HG03442 (cell line): ENCODE measurements around the gene PTAFR.
"Not testable (repeated sequence)": the region's sequence is repeated elsewhere in the genome, so short reads cannot be mapped to it uniquely, and the experiment has no call there.

Experiments used
- ATAC-seq: cut with Tn5 transposase; IDR thresholded peaks from one replicate; pipeline ENCODE4 v1.9.1; 2021; ENCODE audit warnings: mild to moderate bottlenecking, moderate library complexity; ENCODE audit not compliant: unreplicated experiment

PTAFR gene

DNA sequence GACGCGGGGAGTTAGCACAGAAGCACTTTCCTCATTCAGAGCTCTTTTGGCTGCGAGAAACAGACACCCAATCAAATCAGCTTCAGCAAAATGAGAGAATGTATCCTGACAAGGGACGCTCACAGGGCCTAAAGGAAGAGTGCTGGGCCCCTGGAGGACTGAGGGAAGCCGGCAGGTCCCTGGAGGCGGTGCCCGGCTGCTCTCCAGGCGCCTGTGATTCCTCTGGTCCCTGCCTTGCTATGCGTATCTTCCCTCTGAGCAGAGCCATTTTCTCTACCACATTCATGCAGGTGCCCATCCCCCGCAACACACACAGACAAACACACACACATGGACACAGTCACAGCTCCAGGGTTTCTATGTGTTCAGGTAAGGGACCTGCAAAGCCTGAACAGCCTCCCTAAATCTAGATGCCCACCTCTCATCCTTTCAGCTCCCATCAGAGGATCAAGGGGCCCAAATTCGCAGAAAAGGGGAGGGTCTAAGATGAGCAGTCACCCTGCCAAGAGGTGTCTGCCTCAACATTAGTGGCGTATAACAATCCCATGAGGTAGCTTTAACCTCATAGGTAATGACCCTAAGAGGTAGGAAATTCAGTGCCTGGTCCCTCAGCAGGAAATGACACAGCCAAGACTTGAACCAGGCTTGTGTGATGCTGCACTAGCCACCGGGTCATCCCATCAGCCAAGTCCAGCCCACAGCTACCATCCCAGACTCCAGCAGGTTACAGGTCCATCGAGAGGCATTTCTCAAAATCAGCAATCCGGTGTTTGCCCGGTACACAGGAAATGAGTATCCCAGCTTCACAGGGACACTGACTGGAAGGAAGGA lies 29.0 kb downstream of the PTAFR start:
- ATAC-seq = peak; percentile 17

DNA sequence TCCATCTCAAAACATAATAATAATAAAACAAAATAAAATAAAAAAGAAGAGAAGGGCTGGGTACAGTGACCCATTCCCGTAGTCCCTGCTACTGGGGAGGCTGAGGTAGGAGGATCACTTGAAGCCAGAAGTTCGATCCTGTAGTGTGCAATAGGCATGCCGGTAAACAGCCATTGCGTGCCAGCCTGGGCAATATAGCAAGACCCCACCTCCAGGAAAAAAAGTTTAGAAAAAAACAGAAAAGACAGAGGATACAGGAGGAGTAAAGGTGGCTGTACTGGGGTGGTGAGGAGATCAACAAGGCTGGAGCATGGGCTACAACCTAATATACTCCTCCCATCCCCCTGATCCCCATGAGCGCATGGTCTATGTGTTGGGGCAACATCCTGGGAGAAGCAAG lies 30.8 kb downstream of the PTAFR start:
- ATAC-seq = no peak

DNA sequence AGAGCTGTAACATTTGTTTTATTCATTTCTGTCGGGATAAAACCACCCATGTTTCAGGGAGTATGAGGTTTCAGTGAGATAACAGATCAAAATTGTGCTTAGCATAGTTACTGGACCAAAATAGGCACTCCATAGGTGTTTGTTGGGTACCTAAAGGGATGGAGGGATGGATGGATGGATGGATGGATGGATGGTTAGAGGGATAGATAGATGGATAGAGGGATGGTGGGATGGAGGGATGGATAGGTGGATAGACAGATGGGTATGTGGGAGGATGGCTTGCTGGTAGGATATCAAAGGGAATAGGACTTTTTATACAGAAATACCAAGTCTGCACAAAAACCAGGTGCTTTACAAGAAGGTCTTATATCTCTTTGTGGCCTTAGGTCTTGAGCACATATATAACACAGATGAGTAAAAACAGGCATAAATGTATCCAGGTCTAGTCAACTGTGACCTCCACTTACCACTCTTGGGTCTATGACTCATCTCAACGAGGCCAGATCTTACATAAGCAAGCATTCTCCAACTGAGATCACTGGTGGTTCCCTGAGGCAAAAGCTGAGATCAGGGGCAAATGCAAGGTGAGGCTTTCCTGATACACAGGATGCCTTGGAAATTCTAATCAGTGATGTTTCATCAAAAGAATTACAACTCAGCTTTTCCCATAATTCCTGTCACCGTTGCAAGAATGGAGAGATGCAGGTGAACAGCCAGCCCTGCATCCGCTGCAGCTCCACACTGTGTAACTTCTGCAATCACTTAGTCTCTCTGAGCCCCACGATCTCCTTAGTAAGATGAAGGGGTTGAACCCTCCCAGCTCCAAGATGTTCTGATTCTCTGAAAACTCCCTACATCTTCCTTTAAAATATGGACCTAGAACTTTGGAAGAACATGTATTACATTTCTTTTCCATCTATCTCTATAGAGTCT lies 32.0 kb downstream of the PTAFR start:
- peak; percentile 65 for ATAC-seq

DNA sequence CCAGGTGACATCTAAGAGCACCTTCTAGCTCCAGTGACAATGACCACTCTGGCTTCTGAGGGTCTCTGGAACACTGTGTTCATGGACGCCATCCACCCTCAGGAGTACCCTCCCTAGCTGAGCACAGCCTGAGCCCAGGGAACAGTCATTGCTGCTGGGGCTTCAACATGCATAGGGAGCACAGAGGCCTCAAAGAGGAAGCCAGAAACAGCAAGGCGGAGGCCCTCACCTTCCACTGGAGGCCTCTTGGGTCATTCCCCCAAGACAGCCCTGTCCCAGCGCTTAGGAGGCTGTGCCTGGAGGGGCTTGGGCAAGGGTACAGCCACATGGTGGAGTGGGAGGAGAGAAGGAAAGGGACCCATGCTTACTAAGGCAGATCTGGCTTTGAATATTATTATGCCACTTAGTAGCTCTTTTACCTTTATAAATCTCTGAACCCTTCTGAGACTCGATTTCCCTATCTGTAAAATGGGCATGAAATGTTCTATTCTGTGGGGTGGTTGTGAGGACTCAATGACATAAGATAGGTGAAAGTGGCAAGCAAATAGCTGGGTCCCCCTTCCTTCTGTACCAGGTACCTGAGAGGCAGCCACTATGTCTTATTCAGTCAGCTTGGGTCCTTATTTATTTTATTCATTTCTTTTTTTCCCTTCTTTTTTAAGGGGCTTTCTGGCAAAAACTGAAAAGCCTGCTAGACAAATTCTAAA lies 32.8 kb downstream of the PTAFR start:
- ATAC-seq = no peak

DNA sequence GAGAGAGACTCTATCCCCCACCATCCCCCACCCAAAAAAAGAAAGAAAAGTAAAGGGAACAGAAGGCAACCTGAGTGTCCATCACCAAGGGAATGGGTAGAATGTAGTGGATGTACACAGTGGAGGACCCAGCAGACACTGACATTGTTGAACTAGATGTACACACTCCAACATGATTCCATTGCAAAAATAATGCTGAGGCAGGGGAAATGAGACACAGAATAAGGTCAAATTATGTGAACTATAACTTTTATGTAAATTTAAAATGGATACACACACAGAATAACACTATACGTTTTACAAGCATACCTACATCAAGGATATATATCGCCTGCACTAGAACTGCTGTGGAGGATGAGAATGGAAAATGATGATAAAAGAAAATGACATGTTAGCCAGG lies 34.8 kb downstream of the PTAFR start:
- ATAC-seq = no peak

DNA sequence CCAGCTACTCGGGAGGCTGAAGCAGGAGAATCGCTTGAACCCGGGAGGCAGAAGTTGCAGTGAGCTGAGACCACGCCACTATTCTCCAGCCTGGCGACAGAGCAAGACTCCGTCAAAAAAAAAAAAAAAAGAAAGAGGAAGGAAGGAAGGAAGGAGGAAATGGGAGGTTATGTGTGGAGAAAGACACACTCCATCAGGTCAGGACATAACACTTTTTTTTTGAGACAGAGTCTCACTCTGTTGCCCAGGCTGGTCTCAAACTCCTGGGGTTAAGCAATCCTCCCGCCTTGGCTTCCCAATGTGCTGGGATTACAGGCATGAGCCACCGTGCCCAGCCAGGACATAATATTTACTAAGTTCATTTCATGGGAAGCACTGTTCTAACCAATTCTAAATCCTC lies 36.6 kb downstream of the PTAFR start:
- not testable (repeated sequence) for ATAC-seq

DNA sequence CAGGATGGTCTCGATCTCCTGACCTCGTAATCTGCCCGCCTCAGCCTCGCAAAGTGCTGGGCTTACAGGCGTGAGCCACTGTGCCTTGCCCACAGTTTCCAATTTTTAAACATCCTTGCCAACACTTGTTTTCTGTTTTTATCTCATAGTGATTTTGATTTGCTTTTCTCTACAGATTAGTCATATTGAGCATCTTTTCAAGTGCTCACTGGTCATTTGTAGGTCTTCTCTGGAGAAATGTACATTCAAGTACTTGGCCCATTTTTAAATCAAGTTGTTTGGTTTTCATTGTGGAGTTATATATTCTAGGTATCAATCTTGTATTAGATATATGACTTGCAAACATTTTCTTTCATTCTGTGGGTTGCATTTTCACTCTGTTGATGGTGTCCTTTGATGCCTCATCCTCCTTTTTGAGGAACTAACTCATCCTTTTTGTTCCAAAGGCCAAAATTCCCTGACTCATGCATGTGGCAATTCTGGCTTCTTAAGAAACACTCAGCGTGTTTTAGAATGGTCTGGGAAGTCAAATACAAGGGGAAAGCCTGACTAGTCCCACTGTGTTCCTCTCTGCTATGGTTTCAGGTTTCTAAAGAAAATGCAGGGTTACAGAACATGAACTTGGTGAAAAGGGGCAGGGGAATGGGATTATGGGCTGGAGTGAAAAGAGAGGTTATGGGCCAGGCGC lies 37.3 kb downstream of the PTAFR start:
- no peak for ATAC-seq

DNA sequence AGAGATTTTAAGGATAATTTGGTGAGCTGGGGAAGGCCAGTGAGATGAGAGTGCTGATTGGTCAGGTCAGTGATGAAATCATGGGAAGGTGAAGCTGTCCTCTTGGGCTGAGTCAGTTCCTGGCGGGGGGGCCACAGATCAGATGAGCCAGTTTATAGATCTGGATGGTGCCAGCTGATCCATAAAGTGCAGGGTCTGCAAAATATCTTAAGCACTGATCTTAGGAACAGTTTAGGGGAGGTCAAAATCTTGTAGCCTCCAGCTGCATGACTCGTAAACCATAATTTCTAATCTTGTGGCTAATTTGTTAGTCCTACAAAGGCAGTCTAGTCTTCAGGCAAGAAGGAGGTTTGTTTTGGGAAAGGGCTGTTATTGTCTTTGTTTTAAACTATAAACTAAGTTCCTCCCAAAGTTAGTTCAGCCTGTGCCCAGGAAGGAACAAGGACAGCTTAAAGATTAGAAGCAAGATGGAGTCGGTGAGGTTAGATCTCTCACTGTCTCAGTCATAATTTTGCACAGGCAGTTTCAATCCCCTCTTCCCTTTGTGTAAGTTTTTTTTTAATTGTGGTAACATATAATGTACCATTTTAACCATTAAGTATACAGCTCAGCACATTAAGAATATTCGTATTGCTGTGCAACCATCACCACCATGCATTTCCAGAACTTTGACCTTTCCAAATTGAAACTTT lies 39.4 kb downstream of the PTAFR start:
- no peak for ATAC-seq

DNA sequence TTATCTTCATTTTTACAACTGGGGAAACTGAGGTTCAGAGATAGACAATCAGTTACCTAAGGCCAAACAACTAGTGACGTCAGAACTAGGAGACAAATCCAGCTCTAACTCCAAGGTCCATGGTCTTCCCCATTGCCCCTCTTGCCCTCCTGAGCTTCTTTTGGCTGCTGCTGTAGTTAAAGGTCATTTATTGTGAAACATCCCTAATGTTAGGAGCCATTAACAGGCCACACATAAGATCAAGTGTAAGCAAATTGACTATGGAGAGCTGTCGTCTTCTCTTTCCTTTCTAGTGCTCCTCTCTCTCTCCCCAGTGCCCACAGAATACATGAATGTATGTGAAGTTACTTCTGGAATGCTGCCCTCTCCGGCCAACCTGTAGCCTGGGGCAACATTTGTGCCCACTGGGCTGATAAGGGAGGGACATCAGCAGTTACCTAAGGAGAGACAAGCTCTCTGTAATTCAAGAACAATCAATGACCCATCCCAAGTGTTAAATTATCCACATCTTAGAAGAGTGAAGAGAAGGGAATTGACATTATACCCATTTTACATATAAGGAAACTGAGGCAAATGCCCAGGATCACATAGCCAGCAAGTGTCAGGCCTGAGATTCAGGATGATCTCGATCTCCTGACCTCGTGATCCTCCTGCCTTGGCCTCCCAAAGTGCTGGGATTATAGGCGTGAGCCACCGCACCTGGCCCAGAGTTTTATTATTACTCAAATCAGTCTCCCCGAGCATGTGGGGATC lies 40.1 kb downstream of the PTAFR start:
- no peak for ATAC-seq

DNA sequence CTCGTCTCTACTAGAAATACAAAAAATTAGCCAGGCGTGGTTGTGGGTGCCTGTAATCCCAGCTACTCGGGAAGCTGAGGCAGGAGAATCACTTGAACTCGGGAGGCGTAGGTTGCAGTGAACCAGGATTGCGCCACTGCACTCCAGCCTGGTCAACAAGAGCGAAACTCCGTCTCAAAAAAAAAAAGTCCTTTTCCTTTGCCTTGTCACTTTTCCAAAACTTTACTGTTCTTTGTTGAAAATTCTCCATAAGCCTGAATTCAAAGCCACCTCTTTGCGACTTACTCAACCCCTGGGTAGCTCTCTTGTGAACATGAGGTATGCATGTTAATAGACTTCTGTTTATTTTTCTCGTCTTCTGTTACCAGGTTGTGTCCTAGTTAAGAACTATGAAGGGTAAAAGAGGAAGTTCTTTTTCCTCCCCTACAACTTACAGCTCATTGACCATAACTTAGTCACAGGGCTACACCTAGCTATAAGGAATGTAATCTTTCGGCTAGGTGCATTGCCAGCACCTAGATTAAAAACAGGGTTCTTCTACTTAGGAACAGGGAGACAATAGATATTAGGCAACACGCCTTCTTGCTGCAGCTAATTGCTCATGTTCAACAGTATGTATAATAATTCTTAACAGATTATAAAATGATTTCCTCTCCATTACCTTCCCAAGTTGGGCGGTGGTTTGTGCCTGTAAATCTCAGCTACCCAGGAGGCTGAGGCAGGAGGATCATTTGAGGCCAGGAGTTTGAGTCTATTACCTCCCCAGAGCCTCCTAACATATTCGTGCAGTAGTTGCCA lies 40.9 kb downstream of the PTAFR start:
- no peak for ATAC-seq

DNA sequence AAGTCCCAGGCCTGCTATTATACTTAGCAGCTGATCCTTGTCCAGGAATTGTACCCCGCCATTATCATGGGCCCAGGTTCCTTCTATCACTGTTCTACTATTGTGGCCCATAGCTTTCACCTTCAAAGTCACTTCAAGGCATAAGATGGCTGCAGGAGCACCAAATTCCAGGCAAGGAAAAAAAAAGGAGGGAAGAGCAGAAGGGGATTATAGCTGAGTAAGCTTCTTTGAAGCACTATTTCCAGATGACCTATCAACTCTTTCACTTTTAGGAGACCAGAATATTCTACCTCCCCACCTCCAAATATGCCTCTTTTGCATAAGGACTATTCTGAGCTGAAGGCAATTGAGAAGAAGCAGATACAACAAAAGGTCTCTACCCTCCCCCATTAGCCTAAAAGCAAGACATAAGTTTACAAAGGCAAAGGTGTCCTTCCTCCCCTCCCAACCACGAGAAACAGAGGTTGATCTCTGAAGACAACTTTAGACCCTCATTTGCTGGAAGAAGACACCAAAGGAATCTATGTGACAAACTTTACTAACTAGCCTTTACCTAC lies 41.8 kb downstream of the PTAFR start:
- ATAC-seq = no peak

DNA sequence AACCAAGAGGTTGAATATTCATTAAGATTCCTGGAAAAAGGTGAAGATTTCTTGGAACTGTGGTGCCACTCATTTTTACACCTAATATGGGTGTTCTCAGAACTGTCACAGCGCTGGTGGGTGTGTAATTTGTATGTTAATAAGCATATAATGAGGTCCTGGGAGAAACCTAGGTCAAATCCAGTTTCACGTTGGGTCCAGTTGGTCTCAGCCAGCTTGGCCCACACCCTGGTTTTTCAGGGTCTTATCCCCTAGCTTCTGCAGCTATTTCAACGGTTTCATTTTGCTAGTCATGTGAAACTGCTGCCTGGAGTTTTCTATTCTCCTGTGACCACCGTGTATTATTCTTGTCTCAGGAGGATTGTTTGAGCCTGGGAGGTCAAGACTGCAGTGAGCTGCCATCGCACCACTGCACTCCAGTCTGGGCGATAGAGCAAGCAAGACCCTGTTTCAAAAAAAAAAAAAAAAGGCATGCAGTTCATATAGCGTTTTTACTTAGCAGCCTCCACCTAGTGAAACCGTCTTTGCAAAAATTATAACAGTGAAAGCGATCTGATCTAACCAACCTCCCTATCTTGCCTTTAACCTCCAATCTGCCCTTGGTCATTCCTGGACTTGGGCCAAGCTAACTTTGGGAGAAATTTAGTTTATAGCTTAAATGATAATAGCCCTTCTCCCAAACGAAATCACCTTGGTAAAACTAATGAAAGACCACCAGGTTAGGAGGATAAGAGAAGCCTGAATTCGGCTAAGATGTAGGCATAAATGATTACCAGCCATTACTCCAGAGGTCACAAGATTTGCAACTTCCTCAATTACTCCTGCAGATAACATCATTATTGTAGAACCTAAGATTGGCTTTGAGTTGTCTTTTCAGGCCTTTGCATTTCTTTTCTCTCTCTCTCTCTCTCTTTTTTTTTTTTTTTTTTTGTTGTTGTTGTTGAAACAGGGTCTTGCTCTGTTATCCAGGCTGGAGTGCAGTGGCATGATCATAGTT lies 44.0 kb downstream of the PTAFR start:
- no peak for ATAC-seq

DNA sequence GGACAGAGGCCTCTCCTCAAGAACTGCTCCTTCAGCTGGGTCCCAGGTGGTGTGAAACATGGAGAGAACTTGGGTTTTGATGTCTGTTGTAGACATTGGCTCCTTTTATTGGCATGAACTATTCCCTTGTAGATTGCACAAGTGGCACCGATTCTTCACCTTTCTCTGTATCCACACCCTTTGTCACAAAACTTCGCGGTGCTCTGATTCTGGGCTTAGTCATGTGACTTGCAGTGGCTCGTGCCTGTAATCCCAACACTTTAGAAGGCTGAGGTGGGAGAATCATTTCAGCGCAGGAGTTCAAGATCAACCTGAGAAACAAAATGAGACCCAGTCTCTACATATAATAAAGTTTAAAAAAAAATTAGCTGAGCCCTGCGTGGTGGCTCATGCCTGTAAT lies 45.6 kb downstream of the PTAFR start:
- no peak for ATAC-seq

DNA sequence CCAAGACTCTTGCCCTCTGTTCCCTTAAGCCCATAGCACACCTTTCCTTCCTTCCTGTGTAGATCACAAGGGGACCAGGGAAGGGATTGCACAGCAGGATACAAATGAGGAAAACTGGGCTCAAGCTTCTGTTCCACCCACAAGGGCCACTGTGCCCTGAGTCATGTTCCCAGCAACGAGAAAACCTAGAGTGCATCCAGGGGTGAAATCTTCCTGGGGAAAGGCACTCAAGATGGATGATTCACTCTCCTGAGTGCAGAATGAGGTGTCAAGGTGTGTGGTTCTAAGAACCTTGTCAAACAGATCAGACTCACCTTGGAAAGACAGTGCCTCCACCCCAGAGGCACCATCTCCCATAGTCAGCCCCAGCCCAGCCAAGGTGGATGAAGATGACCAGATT lies 47.3 kb downstream of the PTAFR start:
- no peak for ATAC-seq

DNA sequence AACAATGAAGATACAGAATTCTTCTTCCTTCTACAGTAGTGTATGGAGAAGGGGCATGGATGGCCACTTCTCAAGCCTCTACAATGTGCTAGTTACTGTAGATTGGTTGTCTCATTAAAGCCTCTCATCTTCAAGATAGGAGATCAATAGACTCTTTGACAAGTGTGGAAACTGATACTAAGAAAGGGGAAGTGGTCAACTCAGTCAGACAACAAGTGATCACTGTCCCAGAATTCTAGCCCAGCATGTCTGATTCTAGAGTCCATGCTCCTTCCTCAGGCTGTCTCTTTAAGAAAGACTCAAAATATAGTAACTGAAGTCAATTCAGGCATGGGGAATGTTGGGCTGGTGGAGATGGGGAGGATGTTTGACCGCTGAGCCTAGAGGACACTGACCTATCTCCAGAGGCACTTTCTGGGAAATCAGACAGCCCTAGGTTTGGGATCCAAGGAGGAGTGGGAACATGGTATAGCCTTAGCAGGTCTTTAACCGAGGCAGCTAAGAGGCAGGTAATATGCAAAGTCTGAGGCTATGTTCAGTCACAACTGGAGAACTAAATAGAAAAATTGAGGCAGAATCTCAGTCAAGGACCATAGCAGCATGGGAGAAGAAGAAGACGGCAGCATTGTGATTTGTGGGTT lies 48.8 kb downstream of the PTAFR start:
- ATAC-seq = peak; percentile 57

DNA sequence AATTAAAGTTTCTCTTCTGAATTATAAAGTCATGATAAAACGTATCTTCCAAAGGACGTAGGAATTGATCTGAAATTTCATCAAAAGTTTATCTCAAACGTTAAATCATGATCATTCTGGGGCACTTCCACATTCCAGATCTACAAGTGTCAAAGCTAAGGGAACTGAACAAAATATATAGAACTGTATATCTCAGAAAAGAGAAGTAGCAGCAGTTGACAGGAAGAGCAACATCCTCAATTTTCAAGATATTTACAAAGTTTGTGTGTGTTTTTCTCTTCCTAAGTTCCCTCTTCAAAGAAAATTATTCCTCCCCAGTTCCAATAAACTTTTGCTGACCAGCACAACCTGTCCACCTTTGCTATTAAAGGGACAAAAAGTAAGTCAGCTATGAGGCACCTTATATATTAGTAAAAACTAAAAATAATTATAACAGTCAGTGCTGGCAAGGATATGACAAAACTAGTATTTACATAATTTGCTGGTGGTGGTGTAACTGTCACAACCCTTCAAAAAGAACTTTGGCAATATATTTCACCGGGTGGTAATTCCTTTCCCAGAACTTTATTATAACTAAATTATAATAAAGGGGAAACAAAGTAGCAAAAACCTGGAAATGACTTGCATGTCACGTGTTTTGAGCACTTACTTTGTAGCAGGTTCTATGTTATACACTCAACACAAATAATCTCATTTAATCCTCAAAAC lies 49.6 kb downstream of the PTAFR start:
- ATAC-seq = no peak
